NCI-H2107 treated with DMSO at 0.1 percent for 48 hours (cell line): ENCODE data around the gene RBM33.
"Not testable (repeated sequence)": the region's sequence is repeated elsewhere in the genome, so short reads cannot be mapped to it uniquely, and the experiment has no call there.

Experiments used
- DNase-seq: peaks from one replicate; lab custom pipeline; 2025; ENCODE audit not compliant: unreplicated experiment; lab: John Stamatoyannopoulos, UW

The RBM33 gene

GRCh38 chr7:155816192-155816508, 171.7 kb downstream of the RBM33 start:
- DNase-seq: no peak

- DNase-seq: no peak
These were observed 172.5 kb downstream of the RBM33 start for GRCh38 chr7:155816996-155817395.

DNA sequence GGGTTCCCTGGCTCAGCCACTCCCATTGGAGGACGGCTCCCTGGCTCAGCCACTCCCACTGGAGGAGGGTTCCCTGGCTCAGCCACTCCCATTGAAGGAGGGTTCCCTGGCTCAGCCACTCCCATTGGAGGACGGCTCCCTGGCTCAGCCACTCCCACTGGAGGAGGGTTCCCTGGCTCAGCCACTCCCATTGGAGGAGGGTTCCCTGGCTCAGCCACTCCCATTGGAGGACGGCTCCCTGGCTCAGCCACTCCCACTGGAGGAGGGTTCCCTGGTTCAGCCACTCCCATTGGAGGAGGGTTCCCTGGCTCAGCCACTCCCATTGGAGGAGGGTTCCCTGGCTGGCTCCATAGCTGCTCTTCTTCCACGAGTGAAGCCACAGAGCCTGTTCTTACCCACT, 173.1 kb downstream of the RBM33 start:
- not testable (repeated sequence) for DNase-seq

DNA sequence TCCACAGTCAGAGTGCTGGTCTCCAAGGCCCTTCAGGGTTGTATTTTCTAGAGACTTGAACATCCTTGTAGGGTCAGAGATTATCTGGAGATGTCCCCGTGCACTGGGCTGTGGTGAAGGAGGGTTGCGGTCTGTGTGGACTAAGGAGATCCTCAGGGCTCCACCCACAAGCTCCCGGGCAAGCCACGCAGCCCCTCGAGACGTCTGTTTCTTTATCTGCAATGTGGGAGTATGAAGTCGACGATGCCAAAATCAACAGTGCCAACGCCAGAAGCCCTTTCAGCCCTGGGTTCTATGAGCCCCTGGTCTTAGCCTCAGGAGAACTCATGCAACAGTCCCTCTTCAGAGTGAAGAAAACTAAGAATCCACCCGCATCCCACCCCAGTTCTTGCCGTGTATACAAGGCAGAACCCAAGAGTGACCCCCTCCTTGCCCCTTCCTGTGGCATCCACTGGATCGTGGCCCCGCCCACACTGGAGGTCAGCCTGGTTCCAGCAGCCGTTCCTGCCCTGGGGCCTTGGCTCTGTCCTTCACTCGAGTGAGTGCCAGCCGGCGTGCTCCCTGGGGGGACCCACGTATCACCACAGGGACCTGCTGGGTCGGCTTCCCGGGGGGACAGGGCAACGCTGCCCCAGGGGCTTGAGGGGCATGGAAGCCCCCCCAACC, 173.8 kb downstream of the RBM33 start:
- DNase-seq: no peak

DNA sequence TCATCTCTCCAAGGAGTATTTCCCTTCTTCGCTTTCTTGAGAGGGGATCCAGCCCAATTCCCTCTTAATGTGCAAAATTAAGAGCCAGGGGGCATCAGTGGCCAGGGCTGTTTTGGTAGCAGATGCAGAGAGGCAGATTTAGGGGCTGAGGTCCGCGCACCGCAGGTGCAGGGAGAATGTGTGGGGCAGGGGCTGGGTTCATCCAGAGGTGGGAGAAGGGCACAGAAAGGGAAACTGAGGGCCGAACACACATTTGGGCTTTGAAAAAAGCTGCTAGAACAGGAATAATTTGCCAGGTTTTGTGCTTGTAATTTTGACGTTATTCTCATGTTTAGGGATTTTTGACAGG, 174.3 kb downstream of the RBM33 start:
- DNase-seq: no peak

GRCh38 chr7:155819186-155819585, 174.7 kb downstream of the RBM33 start:
- DNase-seq: no peak

DNA sequence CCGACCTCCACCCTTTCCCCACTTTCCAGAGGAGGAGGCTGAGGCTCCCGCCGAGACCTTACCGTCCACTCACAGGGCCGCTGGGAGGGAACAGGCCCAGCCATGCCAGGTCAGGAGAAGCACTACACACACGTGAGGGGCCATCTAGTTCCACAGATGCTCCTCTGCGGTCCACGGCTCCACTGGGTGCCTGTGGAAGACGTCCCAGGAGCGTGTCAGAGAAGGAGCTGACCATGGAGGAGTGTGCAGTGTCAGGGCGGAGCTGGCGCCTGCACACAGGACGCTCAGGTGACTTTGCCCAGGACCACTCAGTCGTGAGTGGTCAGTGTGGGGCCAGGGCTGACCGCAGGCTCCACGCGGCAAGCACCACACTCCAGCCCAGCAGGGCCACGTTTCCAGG, 175.8 kb downstream of the RBM33 start:
- DNase-seq: no peak

DNA sequence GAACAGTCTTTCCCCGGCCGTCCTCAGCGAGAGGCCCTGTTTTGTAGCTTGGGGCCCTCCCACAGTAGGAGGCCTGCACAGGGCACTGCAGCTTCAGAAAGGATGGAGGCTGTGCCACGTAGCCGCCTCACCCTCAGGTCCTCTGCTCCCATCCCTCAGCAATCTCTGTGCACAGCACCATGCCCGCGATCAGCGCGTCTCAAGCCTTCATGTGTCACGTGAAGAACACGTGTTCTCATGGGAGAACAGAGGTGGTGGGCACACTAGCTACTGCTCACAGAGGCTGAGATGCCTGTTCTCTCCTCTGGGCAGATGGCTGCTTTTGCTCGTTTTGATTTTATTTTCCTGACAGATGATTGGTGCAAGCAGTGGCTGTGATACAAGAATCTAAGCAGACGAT, 176.3 kb downstream of the RBM33 start:
- DNase-seq: no peak

DNA sequence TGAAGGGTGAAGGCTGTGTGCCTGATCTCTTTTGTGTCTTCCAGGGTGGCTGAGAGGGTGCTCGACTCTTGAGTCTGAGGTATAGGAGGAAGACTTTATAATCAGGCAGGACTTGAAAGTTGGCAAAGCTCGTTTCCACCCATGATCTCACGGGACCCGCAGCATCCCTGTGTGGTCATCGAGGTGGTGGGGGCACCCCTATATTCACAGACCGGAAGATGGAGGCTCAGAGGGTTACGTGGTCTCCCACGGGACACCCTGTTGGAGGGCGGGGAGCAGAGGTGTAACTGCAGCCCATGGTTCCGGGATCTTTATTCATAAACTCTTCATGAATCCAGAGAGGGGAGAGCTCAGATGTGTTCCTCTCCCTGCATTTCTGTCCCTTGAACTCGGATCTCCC, 177.4 kb downstream of the RBM33 start:
- DNase-seq: no peak

DNA sequence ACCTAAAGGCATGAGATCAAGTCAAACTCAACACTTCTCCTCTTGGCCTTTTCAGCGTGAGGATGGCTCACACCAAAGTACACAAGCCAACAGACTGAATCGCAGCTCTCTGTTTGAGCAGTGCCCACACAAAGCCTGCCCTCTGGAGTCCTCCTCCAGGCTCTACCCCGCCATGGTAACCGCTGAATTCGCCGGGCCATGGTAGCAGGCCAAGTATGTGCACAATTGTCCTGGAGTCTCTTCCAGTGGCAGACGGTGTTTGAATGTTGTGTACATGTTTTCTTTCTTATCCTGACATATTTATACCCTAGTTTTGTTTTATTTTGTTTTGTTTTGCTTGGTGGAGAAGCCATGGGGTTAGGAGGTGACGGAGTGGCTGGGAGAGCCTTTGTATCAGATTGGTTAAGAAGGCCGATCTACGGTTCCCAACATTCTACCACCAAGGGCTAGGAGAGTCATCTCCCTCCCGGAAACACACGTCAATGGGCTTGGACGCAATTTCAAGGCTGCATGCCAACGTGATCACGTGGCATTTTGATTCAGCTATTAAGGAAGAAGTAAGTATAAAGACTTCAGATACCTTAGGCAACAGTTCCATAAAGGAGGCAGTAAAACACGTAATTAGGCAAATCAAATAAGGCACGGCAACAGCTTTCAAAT, 179.9 kb downstream of the RBM33 start:
- no peak for DNase-seq

DNA sequence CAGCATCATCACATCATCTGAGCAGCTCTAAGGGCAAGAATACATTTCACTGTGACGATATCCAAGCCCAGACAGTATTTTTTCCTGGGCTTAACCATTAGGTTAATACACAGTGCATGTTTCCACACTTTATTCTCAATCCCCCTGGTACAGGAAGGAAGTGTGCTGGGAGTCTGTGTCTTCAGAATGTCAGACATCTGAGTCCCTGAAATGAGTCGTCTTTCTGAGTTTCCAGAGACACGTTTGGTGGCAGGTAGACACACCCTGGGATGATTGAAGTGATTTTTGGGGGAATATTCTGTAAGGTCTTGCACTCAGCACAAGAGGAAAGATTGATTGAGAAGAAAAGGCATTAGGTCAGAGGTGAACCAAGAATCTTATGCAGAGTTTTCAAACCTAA, 180.9 kb downstream of the RBM33 start:
- DNase-seq: no peak

- no peak for DNase-seq
These were observed 185.5 kb downstream of the RBM33 start for GRCh38 chr7:155829796-155830470.
